ENCODE measurements around the gene LRRTM3. TPM values are rescaled to one million over a fixed set of nuclear protein-coding genes. Genes with fewer than 3 reads are reported as not detected.

LRRTM3 gene
- total RNA-seq, 2 experiments from 2014 or later = not detected

DNA sequence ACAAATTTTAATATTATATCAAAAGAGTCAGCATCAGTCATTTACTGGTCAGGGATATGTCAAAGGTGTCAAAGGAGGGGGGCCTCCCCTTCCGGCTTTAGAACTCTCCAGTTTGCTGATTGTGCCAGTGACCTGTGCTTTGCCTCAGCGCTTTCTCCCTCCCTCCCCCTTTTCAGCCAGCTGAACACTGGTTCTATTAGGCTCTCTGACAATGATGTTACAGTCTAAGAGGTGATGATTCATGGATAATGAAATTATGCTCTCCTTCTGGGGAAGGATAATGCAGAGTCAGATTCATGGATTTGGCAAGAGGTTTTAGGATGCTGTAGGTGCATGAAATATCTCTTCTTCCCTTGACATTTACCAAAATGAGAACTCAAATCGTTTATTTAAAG is 6.1 kb downstream of the LRRTM3 start:
- intact Hi-C loops (cut with DNase I, micrococcal nuclease) = no loop called here
- no peaks in the 10 kb centered on the region for H3K36me3 ChIP-seq (ENCODE audit: insufficient read depth, low read length)
- no peak overlapping the region for H3K4me3 ChIP-seq (ENCODE audit: low read length)
- no peaks in the 10 kb centered on the region for H3K36me3 Mint-ChIP-seq (ENCODE audit: low read depth)
- peaks cover 16 to 40% of the 10 kb centered on the region in 2 experiments for H3K27me3 ChIP-seq (ENCODE audit: control insufficient read depth in 1 of 2, insufficient read depth in 2 of 2, low read length in 2 of 2)
- ChIA-PET POLR2A (no interaction called here), CTCF (interaction anchor here (0.6 kb wide), 1 partner anchor 15 kb away, joined by 3 read pairs; no protein-coding TSS in a partner anchor)
- H3K4me1 ChIP-seq (ENCODE audit: insufficient read depth, low read length) = no peaks in the 10 kb centered on the region
- peaks cover 0 to 3% of the 10 kb centered on the region in 2 experiments for H3K9me3 ChIP-seq (ENCODE audit: control insufficient read depth in 1 of 2, insufficient read depth in 1 of 2, low read length in 2 of 2)
- H3K27ac ChIP-seq (ENCODE audit: low read depth in 1 of 2, low read length in 2 of 2) = no peak overlapping the region
- no peaks in the 10 kb centered on the region for H3K9me3 Mint-ChIP-seq
- H3K4me3 Mint-ChIP-seq = no peak overlapping the region
- no peaks in the 10 kb centered on the region for H3K4me1 Mint-ChIP-seq (ENCODE audit: low read depth)
- no peak overlapping the region for H3K27ac Mint-ChIP-seq
- DNase-seq (no peak), ATAC-seq (ENCODE audit: poor library complexity) (no peak)
- peaks cover 48% of the 10 kb centered on the region for H3K27me3 Mint-ChIP-seq
- TF ChIP-seq, protein P1, sequence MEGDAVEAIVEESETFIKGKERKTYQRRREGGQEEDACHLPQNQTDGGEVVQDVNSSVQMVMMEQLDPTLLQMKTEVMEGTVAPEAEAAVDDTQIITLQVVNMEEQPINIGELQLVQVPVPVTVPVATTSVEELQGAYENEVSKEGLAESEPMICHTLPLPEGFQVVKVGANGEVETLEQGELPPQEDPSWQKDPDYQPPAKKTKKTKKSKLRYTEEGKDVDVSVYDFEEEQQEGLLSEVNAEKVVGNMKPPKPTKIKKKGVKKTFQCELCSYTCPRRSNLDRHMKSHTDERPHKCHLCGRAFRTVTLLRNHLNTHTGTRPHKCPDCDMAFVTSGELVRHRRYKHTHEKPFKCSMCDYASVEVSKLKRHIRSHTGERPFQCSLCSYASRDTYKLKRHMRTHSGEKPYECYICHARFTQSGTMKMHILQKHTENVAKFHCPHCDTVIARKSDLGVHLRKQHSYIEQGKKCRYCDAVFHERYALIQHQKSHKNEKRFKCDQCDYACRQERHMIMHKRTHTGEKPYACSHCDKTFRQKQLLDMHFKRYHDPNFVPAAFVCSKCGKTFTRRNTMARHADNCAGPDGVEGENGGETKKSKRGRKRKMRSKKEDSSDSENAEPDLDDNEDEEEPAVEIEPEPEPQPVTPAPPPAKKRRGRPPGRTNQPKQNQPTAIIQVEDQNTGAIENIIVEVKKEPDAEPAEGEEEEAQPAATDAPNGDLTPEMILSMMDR (IDR thresholded peaks at IDR 0.05) = no peak

DNA sequence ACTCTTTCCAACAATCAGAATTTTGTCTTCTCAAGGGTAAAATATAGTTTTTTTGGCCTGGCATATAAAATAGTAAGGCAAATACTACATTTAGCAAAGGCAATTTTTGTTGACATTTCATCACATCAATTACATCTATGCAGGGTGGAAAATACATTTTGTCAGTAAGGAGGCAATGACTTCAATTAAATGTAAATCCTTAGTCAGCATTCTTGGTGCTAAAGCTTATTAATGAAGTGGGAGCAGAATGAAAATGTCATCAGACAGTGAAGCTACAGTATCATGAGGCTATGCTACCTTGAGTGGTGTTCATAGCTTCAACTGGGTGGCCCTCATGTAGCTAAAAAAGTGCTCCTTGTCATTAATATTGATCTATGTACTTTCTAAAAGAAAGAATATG is 8.9 kb downstream of the LRRTM3 start:
- POLR2A ChIA-PET = no interaction called here
- no peak overlapping the region for H3K27ac Mint-ChIP-seq
- Histone ChIP-seq H3K9me3 (ENCODE audit: control insufficient read depth in 1 of 2, insufficient read depth in 1 of 2, low read length in 2 of 2) (no peaks in the 10 kb centered on the region), H3K36me3 (ENCODE audit: insufficient read depth, low read length) (no peaks in the 10 kb centered on the region), H3K27me3 (ENCODE audit: control insufficient read depth in 1 of 2, insufficient read depth in 2 of 2, low read length in 2 of 2) (peaks cover 0 to 12% of the 10 kb centered on the region in 2 experiments), H3K4me1 (ENCODE audit: insufficient read depth, low read length) (no peaks in the 10 kb centered on the region), H3K4me3 (ENCODE audit: low read length) (no peak overlapping the region), H3K27ac (ENCODE audit: low read depth in 1 of 2, low read length in 2 of 2) (no peak overlapping the region)
- TF ChIP-seq, protein P1 (IDR thresholded peaks at IDR 0.05) = no peak
- intact Hi-C loops (cut with DNase I, micrococcal nuclease) = no loop called here
- no peaks in the 10 kb centered on the region for H3K4me1 Mint-ChIP-seq (ENCODE audit: low read depth)
- no peak overlapping the region for H3K4me3 Mint-ChIP-seq
- no peak for ATAC-seq (ENCODE audit: poor library complexity)
- CTCF ChIA-PET = no interaction called here
- DNase-seq = no peak
- no peaks in the 10 kb centered on the region for H3K36me3 Mint-ChIP-seq (ENCODE audit: low read depth)
- H3K27me3 Mint-ChIP-seq = peaks cover 20% of the 10 kb centered on the region
- H3K9me3 Mint-ChIP-seq = no peaks in the 10 kb centered on the region

DNA sequence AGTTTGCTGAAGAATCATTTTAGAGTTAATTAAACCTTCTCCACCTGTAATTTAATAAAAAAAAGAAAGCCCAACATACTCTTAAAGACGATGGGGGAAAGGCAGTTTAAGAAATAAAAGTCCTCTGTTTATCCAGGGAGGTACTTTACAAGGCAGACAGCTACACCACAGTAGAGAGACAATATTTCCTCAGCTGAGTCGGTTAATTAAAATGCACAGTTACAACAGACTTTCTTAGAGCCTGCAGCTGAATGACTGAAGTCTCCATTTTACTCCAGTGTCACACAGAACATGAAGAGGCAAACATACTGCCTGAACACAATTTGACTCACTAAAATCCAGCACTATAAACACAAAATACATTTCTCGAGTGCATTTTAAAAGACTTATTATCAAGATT is 15.1 kb downstream of the LRRTM3 start:
- no peaks in the 10 kb centered on the region for H3K9me3 ChIP-seq (ENCODE audit: control insufficient read depth in 1 of 2, insufficient read depth in 1 of 2, low read length in 2 of 2)
- H3K4me1 ChIP-seq (ENCODE audit: insufficient read depth, low read length) = no peaks in the 10 kb centered on the region
- ChIA-PET POLR2A (no interaction called here), CTCF (interaction anchor here (1.2 kb wide), 1 partner anchor 19 kb away, joined by 3 read pairs; no protein-coding TSS in a partner anchor)
- no peak overlapping the region for H3K4me3 ChIP-seq (ENCODE audit: low read length)
- no peak overlapping the region for H3K27ac ChIP-seq (ENCODE audit: low read depth in 1 of 2, low read length in 2 of 2)
- ATAC-seq (ENCODE audit: poor library complexity) = no peak
- Mint-ChIP-seq H3K27me3 (no peaks in the 10 kb centered on the region), H3K4me1 (ENCODE audit: low read depth) (no peaks in the 10 kb centered on the region), H3K36me3 (ENCODE audit: low read depth) (no peaks in the 10 kb centered on the region), H3K27ac (no peak overlapping the region), H3K9me3 (no peaks in the 10 kb centered on the region), H3K4me3 (no peak overlapping the region)
- intact Hi-C loops (cut with DNase I, micrococcal nuclease) = no loop called here
- TF ChIP-seq, protein P1 (IDR thresholded peaks at IDR 0.05) = no peak
- H3K27me3 ChIP-seq (ENCODE audit: control insufficient read depth in 1 of 2, insufficient read depth in 2 of 2, low read length in 2 of 2) = no peaks in the 10 kb centered on the region
- DNase-seq = no peak
- H3K36me3 ChIP-seq (ENCODE audit: insufficient read depth, low read length) = no peaks in the 10 kb centered on the region

Data from CD4-positive, alpha-beta T cell (primary cell).